ENCODE data around the gene ZNF500. TPM values are rescaled to one million over a fixed set of nuclear protein-coding genes. Genes with fewer than 3 reads are reported as not detected.
"Not testable (repeated sequence)": the region's sequence is repeated elsewhere in the genome, so short reads cannot be mapped to it uniquely, and the experiment has no call there.

The ZNF500 gene
- total and polyA plus RNA-seq, 8 donors: 5.5 to 14.1 (median 7.2) TPM

DNA sequence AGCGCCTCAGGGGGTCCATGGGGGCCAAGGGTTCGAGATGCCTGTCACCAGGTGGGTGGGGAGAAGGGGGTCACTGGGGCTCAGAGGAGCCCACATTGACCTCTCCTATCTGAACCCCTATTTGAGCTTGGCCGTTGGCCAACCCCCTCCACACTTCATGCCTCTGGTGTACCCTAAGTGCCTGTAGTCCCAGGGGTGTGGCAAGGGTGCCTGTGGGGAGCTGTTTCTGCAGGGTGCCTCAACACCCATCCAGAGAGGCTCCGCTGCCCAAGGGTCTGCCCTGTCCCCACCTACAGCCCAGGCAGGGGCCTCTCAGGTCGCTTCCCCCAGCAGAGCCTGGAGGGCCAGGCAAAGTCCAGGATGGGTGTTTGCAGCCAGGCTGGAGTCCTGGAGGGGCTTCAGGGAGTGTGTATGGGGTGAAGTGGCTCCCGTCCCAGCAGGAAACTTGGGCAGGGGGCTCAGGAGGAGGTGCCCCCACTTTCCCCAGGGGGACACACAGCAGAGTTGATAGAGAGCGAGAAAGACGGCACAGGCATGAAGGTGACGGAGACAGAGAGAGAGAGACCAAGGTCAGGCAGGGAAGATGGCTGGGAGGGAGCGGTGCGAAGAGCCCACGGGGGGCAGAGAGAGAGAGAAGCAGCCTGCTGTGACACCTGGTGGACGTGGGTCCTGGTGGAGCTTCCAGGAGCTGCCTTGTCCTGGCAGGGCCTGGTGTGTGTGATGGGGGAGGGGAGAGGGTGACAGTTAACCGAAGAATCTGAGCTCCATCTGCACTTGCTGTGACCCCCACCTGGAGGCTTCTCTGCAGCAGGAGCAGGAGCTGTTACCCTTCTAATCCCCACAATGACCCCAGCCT lies 20.9 kb upstream of the ZNF500 start, which contains the start of gene SEPTIN12:
SEPTIN12 (minus strand) TSS at position 719 of the 856 bp plus-strand sequence; CDS start at position 19, 700 bp downstream.
- ATAC-seq: peak in 3 of 4 donors; percentile 29 to 40 (median 35)
- intact Hi-C loops (cut with DNase I): no loop called here

DNA sequence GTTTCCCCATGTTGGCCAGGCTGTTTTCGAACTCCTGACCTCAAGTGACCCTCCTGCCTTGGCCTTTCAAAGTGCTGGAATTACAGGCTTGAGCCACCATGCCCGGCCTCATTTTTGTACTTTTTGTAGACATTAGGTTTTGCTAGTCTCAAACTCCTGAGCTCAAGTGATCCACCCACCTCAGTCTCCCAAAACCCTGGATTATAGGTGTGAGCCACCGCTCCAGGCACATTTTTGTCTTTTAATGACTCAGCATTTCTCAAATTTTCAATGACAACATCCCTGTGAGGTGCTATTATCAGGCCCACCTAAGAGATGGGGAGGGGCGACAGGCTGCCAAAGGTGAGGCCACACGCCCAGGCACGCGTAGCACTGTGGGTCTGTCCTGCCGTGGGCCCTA lies 20.1 kb upstream of the ZNF500 start:
- no peak overlapping the region for H3K4me3 ChIP-seq
- H3K9me3 ChIP-seq: no peaks in the 10 kb centered on the region
- no peaks in the 10 kb centered on the region for H3K36me3 ChIP-seq
- no peak overlapping the region for H3K27ac ChIP-seq
- no peaks in the 10 kb centered on the region for H3K27me3 ChIP-seq
- DNase-seq (no peak), ATAC-seq (no peak), FAIRE-seq (no peak)
- intact Hi-C loops (cut with DNase I): no loop called here
- H3K4me1 ChIP-seq: peaks cover 3 to 8% (median 5%) of the 10 kb centered on the region in 3 donors
- 90 to 98% methylated on average over 8 of the region's 8 CpGs for WGBS, 2 donors
- TF ChIP-seq, protein P1, sequence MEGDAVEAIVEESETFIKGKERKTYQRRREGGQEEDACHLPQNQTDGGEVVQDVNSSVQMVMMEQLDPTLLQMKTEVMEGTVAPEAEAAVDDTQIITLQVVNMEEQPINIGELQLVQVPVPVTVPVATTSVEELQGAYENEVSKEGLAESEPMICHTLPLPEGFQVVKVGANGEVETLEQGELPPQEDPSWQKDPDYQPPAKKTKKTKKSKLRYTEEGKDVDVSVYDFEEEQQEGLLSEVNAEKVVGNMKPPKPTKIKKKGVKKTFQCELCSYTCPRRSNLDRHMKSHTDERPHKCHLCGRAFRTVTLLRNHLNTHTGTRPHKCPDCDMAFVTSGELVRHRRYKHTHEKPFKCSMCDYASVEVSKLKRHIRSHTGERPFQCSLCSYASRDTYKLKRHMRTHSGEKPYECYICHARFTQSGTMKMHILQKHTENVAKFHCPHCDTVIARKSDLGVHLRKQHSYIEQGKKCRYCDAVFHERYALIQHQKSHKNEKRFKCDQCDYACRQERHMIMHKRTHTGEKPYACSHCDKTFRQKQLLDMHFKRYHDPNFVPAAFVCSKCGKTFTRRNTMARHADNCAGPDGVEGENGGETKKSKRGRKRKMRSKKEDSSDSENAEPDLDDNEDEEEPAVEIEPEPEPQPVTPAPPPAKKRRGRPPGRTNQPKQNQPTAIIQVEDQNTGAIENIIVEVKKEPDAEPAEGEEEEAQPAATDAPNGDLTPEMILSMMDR (IDR thresholded peaks at IDR 0.05): no peak

More for the DNA sequence above, 20.9 kb upstream of the ZNF500 start, which contains the start of gene SEPTIN12:
- H3K9me3 ChIP-seq: no peaks in the 10 kb centered on the region
- no peak within 1 kb of the TSS for H3K4me3 ChIP-seq
- WGBS, 2 donors: 62 to 67% methylated on average over 14 of the region's 14 CpGs
- H3K36me3 ChIP-seq: no peaks in the 10 kb centered on the region
- TF ChIP-seq, protein P1 (IDR thresholded peaks at IDR 0.05): no peak
- FAIRE-seq: no peak
- no peaks in the 10 kb centered on the region for H3K27me3 ChIP-seq
- H3K27ac ChIP-seq: no peak within 1 kb of the TSS
- DNase-seq: peak in 1 of 6 donors; percentile 69
- H3K4me1 ChIP-seq: peaks cover 3 to 8% (median 5%) of the 10 kb centered on the region in 3 donors

GRCh38 chr16:4785758-4786433 lies 18.9 kb upstream of the ZNF500 start:
- Histone ChIP-seq H3K27ac (no peak overlapping the region), H3K4me3 (no peak overlapping the region), H3K9me3 (no peaks in the 10 kb centered on the region), H3K27me3 (no peaks in the 10 kb centered on the region), H3K36me3 (no peaks in the 10 kb centered on the region), H3K4me1 (peaks cover 3 to 8% (median 5%) of the 10 kb centered on the region in 3 donors)
- 89% methylated on average over 23 of the region's 23 CpGs for WGBS, 2 donors
- intact Hi-C loops (cut with DNase I): no loop called here
- no peak for ATAC-seq
- FAIRE-seq: no peak
- no peak for DNase-seq
- TF ChIP-seq, protein P1 (IDR thresholded peaks at IDR 0.05): no peak

DNA sequence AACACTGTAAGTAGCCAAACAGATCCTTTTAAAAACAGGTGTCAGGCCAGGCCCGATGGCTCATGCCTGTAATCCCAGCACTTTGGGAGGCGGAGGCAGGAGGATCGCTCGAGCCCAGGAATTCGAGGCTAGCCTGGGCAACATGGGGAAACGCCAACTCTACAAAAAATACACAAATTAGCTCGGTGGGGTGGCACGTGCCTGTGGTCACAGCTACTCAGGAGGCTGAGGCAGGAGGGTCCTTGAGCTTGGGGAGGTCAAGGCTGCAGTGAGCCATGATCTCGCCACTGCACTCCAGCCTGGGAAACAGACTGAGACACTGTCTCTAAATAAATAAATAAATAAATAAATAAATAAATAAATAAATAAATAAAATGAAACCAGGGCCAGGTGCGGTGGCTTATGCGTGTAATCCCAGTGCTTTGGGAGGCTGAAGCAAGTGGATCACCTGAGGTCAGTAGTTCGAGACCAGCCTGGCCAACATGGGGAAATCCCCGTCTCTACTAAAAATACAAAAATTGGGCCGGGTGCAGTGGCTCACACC lies 17.6 kb upstream of the ZNF500 start:
- DNase-seq; H3K27ac ChIP-seq; ATAC-seq; FAIRE-seq; H3K4me1 ChIP-seq; intact Hi-C loops (cut with DNase I); H3K4me3 ChIP-seq; H3K9me3 ChIP-seq; H3K36me3 ChIP-seq; H3K27me3 ChIP-seq: not testable (repeated sequence)
- 85 to 89% methylated on average over 14 of the region's 14 CpGs for WGBS, 2 donors

DNA sequence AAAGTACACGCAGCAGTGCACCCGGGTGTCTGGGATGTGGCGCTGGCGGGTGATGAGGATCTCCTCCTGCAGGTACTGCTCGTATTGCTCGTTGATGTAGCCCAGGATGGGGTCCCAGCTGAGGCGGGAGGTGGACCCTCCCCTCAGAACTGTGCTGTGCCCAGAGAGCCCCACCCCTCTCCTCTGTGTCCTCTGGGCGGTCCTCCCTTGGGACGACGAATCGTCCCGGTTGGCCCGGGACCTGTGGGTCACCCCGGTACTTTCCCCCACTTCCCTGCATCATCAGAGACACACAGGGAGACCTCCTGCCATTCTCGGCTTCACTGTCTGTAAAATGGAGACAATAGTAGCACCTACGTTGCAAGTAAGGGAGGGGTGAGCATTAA lies 17.0 kb upstream of the ZNF500 start:
- Histone ChIP-seq H3K4me1 (peaks cover 3 to 8% (median 5%) of the 10 kb centered on the region in 3 donors), H3K27ac (no peak overlapping the region), H3K4me3 (no peak overlapping the region), H3K27me3 (no peaks in the 10 kb centered on the region), H3K9me3 (no peaks in the 10 kb centered on the region), H3K36me3 (no peaks in the 10 kb centered on the region)
- WGBS, 2 donors: 70 to 71% methylated on average over 16 of the region's 16 CpGs
- no peak for ATAC-seq
- intact Hi-C loops (cut with DNase I): no loop called here
- TF ChIP-seq, protein P1 (IDR thresholded peaks at IDR 0.05): no peak
- no peak for FAIRE-seq
- no peak for DNase-seq
